Measurements from ENCODE around the gene ITPKC. TPM values are rescaled to one million over a fixed set of nuclear protein-coding genes. Genes with fewer than 3 reads are reported as not detected.
"Not testable (repeated sequence)": the region's sequence is repeated elsewhere in the genome, so short reads cannot be mapped to it uniquely, and the experiment has no call there.

The ITPKC gene
- total RNA-seq, 1 donor from 2014 or later, result 7.0 TPM

GRCh38 chr19:40758491-40758890, 41.6 kb downstream of the ITPKC start:
- ATAC-seq (no peak), DNase-seq (ENCODE audit: low spot score) (no peak)

GRCh38 chr19:40759352-40759751, 42.4 kb downstream of the ITPKC start:
- no peak for DNase-seq (ENCODE audit: low spot score)

GRCh38 chr19:40762754-40763470, 46.0 kb downstream of the ITPKC start:
- ATAC-seq (no peak), DNase-seq (ENCODE audit: low spot score) (no peak)

More at GRCh38 chr19:40759352-40759751, 42.4 kb downstream of the ITPKC start:
- no peak for ATAC-seq

- ATAC-seq, result no peak
- DNase-seq (ENCODE audit: low spot score), result no peak
These were observed 46.6 kb downstream of the ITPKC start for GRCh38 chr19:40763526-40763925.

- DNase-seq (ENCODE audit: low spot score) (no peak), ATAC-seq (no peak)
These were observed 47.1 kb downstream of the ITPKC start for GRCh38 chr19:40763963-40764362.

- not testable (repeated sequence) for ATAC-seq; DNase-seq (ENCODE audit: low spot score)
These were observed 49.5 kb downstream of the ITPKC start for GRCh38 chr19:40766385-40766784.

- no peak for DNase-seq (ENCODE audit: low spot score)
- no peak for ATAC-seq
These were observed 52.0 kb downstream of the ITPKC start for GRCh38 chr19:40768869-40769268.

- ATAC-seq, result peak; percentile 15
These were observed 54.4 kb downstream of the ITPKC start for GRCh38 chr19:40771101-40771862.

GRCh38 chr19:40774916-40775631, 58.2 kb downstream of the ITPKC start, which contains the start of gene MIA:
Gene MIA, plus strand, starts transcription at chr19:40775521. Its CDS starts 22 bp downstream, at chr19:40775543.
- DNase-seq (ENCODE audit: low spot score) (no peak), ATAC-seq (no peak)

More at GRCh38 chr19:40771101-40771862, 54.4 kb downstream of the ITPKC start:
- not testable (repeated sequence) for DNase-seq (ENCODE audit: low spot score)

GRCh38 chr19:40775632-40776022, 58.7 kb downstream of the ITPKC start:
- ATAC-seq (no peak), DNase-seq (ENCODE audit: low spot score) (no peak)

- ATAC-seq, result no peak
- DNase-seq (ENCODE audit: low spot score), result no peak
These were observed 59.5 kb downstream of the ITPKC start for GRCh38 chr19:40776364-40776763.

- ATAC-seq (peak; percentile 71), DNase-seq (ENCODE audit: low spot score) (peak; percentile 86)
These were observed 60.2 kb downstream of the ITPKC start for GRCh38 chr19:40776932-40777644.

- DNase-seq (ENCODE audit: low spot score), result no peak
- no peak for ATAC-seq
These were observed 60.7 kb downstream of the ITPKC start for GRCh38 chr19:40777645-40777936.

GRCh38 chr19:40777937-40778705, 61.2 kb downstream of the ITPKC start, which contains the start of gene RAB4B:
Gene RAB4B, plus strand, starts transcription at chr19:40778247. Its CDS starts 129 bp downstream, at chr19:40778376.
- DNase-seq (ENCODE audit: low spot score) (peak; percentile 100), ATAC-seq (peak; percentile 90)

- DNase-seq (ENCODE audit: low spot score) (no peak), ATAC-seq (no peak)
These were observed 61.9 kb downstream of the ITPKC start for GRCh38 chr19:40778706-40779284.

GRCh38 chr19:40780582-40780981, 63.7 kb downstream of the ITPKC start:
- no peak for ATAC-seq
- DNase-seq (ENCODE audit: low spot score), result no peak

GRCh38 chr19:40781140-40781539, 64.2 kb downstream of the ITPKC start:
- ATAC-seq (no peak), DNase-seq (ENCODE audit: low spot score) (no peak)

- ATAC-seq (no peak), DNase-seq (ENCODE audit: low spot score) (no peak)
These were observed 66.8 kb downstream of the ITPKC start for GRCh38 chr19:40783711-40784110.

- not testable (repeated sequence) for ATAC-seq; DNase-seq (ENCODE audit: low spot score)
These were observed 67.2 kb downstream of the ITPKC start for GRCh38 chr19:40784146-40784545.

- ATAC-seq (peak; percentile 27), DNase-seq (ENCODE audit: low spot score) (no peak)
These were observed 68.6 kb downstream of the ITPKC start for GRCh38 chr19:40785526-40785925.

Data from left lobe of liver (tissue), 2 donors.